Renal cortex interstitium (tissue), 11 donors: ENCODE results near the gene IRF2BP1. TPM values are rescaled to one million over a fixed set of nuclear protein-coding genes. Genes with fewer than 3 reads are reported as not detected.
"Not testable (repeated sequence)": the region's sequence is repeated elsewhere in the genome, so short reads cannot be mapped to it uniquely, and the experiment has no call there.

Experiments used
- DNase-seq, 11 donors: peaks; one replicate each; pipeline ENCODE4 v3.0.0-alpha.2; 2013; ENCODE audit warnings: low read depth in 9 of 11, low spot score in 4 of 11; ENCODE audit errors: extremely low read depth in 1 of 11
- polyA plus RNA-seq, 3 donors: library from polyadenylated mRNA; unstranded; fragments of 120-200 nt; gene quantifications; one replicate each; pipeline ENCODE4 v1.2.1, GENCODE V29; 2013; ENCODE audit not compliant: insufficient read length in 3 of 3

Gene IRF2BP1
- polyA plus RNA-seq, 3 donors, result 14.1 to 28.5 (median 24.3) TPM

- no peak for DNase-seq
These were observed 13.6 kb downstream of the IRF2BP1 start for GRCh38 chr19:45872095-45872919.

DNA sequence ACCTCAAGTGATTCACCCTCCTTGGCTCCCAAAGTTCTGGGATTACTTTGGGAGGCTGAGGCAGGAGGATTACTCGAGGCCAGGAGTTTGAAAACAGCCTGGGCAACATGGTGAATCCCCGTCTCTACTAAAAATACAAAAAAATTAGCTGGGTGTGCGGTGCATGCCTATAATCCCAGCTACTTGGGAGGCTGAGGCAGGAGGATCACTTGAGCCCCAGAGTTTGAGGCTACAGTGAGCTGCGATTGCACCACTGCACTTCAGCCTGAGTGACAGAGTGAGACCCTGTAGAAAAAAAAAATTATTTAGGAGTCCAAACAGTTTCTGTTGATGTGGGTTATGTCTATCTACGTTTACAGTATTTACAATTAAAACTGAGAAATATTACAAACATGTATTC lies 15.1 kb downstream of the IRF2BP1 start:
- DNase-seq, result no peak

- DNase-seq, result not testable (repeated sequence)
These were observed 18.7 kb downstream of the IRF2BP1 start for GRCh38 chr19:45867241-45867640.

DNA sequence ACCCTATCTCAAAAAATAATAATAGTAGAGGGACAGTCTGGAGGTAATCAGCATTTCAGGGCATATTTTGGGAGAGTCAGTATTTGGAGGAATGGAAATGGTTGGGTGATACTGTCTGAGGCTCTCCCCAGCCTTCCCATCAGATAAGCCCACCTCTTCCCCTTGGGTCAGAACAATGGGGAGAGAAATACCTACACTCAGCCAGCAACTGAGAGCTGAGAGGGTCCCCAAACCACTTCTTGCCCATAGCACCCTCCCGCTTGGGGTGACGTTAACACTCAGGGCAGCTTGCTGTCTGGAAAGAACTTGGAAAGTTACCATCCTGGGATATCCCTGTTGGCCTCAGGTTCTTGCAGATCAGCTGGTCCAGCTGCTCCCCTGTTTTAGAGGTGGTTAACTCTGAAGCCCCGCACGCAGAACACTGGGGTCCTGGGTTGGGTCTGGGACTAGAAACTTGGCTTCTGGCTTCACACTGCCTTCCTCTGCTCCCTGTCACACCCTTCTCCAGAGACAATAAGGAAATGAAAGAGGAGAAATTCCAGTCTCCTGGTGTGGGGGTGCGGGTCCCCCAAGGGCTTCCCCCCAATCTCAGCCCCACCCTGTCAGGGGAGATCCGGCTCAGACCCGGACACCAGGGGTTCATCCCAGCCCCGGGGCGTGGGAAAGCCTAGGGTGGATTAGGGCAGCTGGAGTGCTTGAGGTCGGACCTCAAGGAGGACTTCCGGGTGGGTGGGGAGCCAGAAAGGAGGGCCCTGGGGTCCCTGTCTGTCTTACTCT lies 19.4 kb downstream of the IRF2BP1 start:
- DNase-seq, result no peak

DNA sequence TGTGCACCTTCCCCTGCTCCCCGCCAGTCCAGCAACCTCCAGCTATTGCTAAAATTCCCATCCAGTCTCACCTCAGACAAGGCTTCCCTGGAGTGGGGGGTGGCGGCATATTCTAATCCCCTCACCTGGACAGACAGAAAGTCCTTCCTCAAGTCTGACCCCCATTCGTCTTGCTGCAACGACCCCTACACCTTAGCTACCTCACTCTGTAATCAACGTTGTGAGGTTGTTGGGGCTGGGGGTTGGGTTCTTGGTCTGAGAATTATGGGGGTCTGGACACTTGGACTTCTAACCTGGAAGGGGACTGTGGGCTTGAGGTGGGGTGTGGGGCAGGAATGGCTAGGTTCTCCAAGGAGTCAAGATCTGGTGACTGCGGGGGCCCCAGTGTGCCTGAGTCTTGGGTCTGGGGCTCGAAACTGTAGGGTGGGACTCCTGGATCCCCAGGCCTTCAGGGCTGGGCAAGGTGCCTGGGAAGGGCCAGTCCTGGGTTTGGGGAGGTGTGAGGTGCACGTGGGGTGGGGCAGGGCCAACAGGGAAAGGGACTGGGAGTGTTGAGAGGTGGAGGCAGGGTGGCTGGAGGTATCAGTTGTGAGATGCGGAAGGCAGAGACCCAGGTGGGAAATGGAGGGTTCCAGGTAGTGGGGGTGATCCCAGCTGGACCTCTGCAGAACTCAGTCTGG lies 20.5 kb downstream of the IRF2BP1 start:
- no peak for DNase-seq

DNA sequence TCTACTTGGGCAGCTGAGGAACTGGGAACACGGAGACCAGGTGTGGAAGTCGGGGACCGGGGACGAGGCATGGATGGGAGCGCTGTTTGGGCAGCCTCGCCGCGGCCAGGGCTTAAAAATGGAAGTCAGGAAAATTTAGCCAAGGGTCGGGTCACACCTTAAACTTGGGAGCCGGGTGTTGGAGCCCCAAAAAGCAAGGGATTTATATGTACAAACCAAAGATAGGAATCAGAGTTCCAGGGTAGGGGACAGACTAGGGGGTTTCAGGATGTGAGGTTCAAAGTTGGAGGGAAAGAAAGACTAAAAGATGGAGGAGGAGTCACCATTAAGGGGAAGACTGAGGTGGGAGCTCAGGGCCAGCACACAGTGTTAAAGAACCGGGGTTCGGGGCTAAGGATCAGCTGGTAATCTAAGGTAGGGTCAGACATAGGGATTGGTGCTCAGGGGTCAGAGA lies 21.3 kb downstream of the IRF2BP1 start:
- no peak for DNase-seq

- DNase-seq, result no peak
These were observed 21.9 kb downstream of the IRF2BP1 start, which contains the start of gene FOXA3 for GRCh38 chr19:45863840-45864628. Gene FOXA3 (plus strand): TSS chr19:45864326. CDS start chr19:45864457, 131 bp downstream.

GRCh38 chr19:45863335-45863839 lies 22.6 kb downstream of the IRF2BP1 start:
- no peak for DNase-seq

DNA sequence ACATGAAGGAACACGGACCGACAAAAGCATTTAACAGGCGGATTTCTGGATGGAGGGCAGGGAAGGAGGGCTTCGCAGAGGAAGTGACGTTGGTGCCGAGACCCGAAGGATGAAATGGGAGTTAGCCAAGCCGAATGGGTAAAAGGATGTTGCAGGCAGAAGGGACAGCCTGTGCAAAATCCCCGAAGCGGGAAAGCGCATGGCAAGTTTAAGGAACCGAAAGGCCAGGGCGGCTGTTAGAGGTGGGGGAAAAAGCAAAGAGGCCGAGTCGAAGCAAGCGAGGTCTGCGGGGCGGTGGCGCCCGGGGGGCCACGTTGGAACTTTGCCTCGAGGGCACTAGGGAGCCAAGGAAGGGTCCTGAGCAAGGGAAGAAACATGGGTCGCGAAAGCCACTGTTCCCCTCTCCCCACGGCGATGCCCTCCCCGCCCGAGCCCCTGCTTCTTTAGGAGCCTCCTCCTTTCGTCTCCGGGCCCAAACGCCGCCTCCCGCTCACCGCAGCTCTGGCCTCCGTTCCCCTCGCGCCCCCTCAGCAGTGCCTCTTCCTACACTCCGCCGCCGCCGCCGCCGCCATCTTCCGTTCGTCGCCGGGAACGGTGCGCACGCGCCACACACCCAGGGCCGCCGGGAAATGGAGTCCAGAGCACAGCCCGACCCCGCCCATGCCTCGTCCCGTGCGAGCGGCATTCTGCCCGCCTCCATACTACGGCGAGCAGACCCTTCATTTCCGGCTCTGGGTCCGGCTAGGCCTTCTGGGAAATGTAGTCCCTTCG lies 23.2 kb downstream of the IRF2BP1 start, which contains the start of gene SYMPK:
Gene SYMPK (minus strand): TSS at position 584 of the 771 bp plus-strand sequence. CDS start 8,652 bp downstream, outside the sequence.
- peak; percentile 91 to 99 (median 98) for DNase-seq

DNA sequence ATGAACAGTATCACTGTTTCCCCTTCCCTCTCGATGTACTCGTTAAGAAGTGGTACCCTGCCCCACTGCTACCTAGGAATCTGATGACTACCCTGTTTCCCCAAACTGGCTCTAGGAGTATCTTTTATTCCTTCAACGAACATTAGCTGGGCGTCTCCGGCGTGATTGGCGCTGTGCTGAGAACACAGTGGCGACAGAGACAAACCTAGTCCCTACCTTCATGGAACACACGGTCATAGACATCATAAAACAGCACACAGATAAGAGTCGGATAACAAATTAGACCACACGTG lies 23.7 kb downstream of the IRF2BP1 start:
- no peak for DNase-seq

- DNase-seq, result no peak
These were observed 25.3 kb downstream of the IRF2BP1 start for GRCh38 chr19:45860359-45861259.

- DNase-seq, result no peak
These were observed 31.7 kb downstream of the IRF2BP1 start for GRCh38 chr19:45854167-45854778.

DNA sequence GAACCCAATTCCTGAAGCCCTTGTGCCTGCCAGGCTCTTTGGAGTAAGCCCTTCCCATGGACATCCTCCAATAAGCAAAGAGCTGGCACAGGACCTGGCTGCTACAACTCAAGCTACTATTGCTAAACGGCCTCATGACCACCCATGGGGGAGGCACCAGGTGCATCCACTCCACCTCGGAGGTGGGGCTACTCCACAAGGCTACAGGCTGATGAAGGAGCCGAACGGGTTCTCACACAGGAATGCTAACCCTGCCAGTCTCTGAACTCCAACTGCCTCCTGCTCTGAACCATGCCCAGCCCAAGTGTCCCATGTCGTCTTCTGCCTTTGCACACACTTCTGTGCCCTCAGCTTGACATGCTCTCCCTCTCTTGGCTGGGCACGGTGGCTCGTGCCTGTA lies 33.0 kb downstream of the IRF2BP1 start:
- DNase-seq, result no peak

DNA sequence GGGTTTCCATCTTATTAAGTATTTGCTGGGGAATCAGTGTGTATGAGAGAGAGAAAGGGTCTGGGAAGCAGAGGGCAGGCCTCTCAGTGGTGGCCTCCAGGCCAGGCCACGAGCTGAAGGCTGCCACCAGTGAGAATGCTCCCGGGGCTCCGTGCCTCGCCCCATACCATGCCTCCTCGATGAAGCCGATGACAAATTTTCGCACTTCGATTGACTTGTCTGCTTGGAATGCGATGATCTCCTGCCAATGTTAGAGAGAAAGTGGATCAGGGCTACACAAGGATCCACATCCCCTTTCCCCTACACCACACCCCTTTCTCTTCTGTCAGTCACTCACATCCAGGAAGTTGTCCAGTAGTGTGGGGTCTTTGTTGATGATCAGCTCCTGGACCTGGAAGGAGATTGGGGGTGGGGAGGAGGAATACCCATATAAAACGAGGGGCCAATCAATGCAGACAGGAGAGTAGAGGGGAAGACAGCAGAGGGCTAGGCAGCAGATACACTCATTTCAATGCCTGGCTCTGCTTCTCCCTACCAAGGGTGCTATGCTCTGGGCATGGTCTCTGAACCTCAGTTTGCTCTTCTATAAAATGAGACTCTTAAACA lies 33.7 kb downstream of the IRF2BP1 start:
- no peak for DNase-seq

DNA sequence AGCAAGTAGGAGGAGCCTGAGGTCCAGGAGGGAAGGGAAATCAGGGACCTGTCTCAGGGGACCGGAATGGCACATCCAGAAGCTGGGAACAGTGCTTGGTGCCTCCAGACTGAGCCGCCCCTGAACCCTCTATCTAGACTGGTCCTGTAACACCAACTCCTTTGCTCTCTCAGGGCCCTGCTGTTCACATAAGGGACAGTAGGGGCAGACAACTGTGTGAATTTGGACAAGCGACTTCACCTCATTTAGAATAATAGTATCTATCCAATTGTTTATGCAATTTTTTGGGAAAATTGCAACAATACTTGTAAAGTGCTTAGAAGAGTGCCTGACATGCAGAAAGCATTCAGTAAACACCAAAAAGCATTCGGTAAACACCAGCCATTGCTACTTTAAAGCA lies 37.0 kb downstream of the IRF2BP1 start:
- DNase-seq, result no peak

GRCh38 chr19:45847663-45848062 lies 38.3 kb downstream of the IRF2BP1 start:
- no peak for DNase-seq
